Parathyroid adenoma (tissue), 2 donors: Measurements from ENCODE around the gene ABI3BP.

Experiments
- H2AFZ ChIP-seq: fragments of 300-600 bp; sonication (generic); one replicate; pipeline ENCODE4 v1.7.0; 2017; ENCODE audit warnings: antibody characterized with exemption, mild to moderate bottlenecking
- H3K27ac ChIP-seq: fragments of 300-600 bp; sonication (generic); one replicate; pipeline ENCODE4 v1.7.0; 2017
- H3K27me3 ChIP-seq: fragments of 300-600 bp; sonication (generic); one replicate; pipeline ENCODE4 v1.7.0; 2017; ENCODE audit warnings: low read length; ENCODE audit not compliant: control insufficient read depth, insufficient read depth
- H3K36me3 ChIP-seq: fragments of 300-600 bp; sonication (generic); one replicate; pipeline ENCODE4 v1.7.0; 2017; ENCODE audit warnings: low read length; ENCODE audit not compliant: control insufficient read depth, insufficient read depth
- H3K4me1 ChIP-seq: fragments of 300-600 bp; sonication (generic); one replicate; pipeline ENCODE4 v1.7.0; 2017; ENCODE audit warnings: control low read depth
- H3K4me2 ChIP-seq: fragments of 300-600 bp; sonication (generic); one replicate; pipeline ENCODE4 v1.7.0; 2017; ENCODE audit warnings: low read length
- H3K4me3 ChIP-seq: fragments of 300-600 bp; sonication (generic); one replicate; pipeline ENCODE4 v1.7.0; 2017; ENCODE audit warnings: low read depth, low read length
- H3K79me2 ChIP-seq: fragments of 300-600 bp; sonication (generic); one replicate; pipeline ENCODE4 v1.7.0; 2017; ENCODE audit warnings: control low read depth
- H3K9ac ChIP-seq: fragments of 300-600 bp; sonication (generic); one replicate; pipeline ENCODE4 v1.7.0; 2017; ENCODE audit warnings: mild to moderate bottlenecking
- H3K9me3 ChIP-seq: fragments of 300-600 bp; sonication (generic); one replicate; pipeline ENCODE4 v1.7.0; 2017; ENCODE audit warnings: low read length; ENCODE audit not compliant: control insufficient read depth
- CTCF ChIP-seq: fragments of 300-600 bp; sonication (generic); IDR thresholded peaks from one replicate; pipeline ENCODE4 v1.7.0; 2017; ENCODE audit warnings: antibody characterized with exemption, mild to moderate bottlenecking
- donor health status: primary hyperparathyroidism.

Gene ABI3BP

GRCh38 chr3:100703865-100704264, 289.4 kb downstream of the ABI3BP start:
- Histone ChIP-seq H2AFZ (no peak overlapping the region), H3K27me3 (no peaks in the 10 kb centered on the region), H3K4me3 (no peak overlapping the region), H3K79me2 (no peaks in the 10 kb centered on the region), H3K4me1 (no peaks in the 10 kb centered on the region), H3K36me3 (no peaks in the 10 kb centered on the region), H3K4me2 (no peak overlapping the region), H3K9me3 (no peaks in the 10 kb centered on the region), H3K27ac (no peak overlapping the region), H3K9ac (no peak overlapping the region)
- no peak for TF ChIP-seq CTCF

GRCh38 chr3:100702980-100703345, 290.3 kb downstream of the ABI3BP start:
- no peak overlapping the region for H3K9ac ChIP-seq
- H3K4me1 ChIP-seq: no peaks in the 10 kb centered on the region
- TF ChIP-seq CTCF: no peak
- H3K9me3 ChIP-seq: no peaks in the 10 kb centered on the region
- H3K36me3 ChIP-seq: no peaks in the 10 kb centered on the region
- no peak overlapping the region for H2AFZ ChIP-seq
- H3K4me2 ChIP-seq: no peak overlapping the region
- no peak overlapping the region for H3K27ac ChIP-seq
- no peaks in the 10 kb centered on the region for H3K79me2 ChIP-seq
- H3K4me3 ChIP-seq: no peak overlapping the region
- H3K27me3 ChIP-seq: no peaks in the 10 kb centered on the region

GRCh38 chr3:100702082-100702979, 290.9 kb downstream of the ABI3BP start:
- Histone ChIP-seq H2AFZ (no peak overlapping the region), H3K27me3 (no peaks in the 10 kb centered on the region), H3K4me3 (no peak overlapping the region), H3K27ac (no peak overlapping the region), H3K9me3 (no peaks in the 10 kb centered on the region), H3K79me2 (no peaks in the 10 kb centered on the region), H3K4me2 (no peak overlapping the region), H3K9ac (no peak overlapping the region), H3K4me1 (no peaks in the 10 kb centered on the region), H3K36me3 (no peaks in the 10 kb centered on the region)
- TF ChIP-seq CTCF: no peak

- no peaks in the 10 kb centered on the region for H3K36me3 ChIP-seq
- no peak overlapping the region for H3K4me3 ChIP-seq
- no peaks in the 10 kb centered on the region for H3K79me2 ChIP-seq
- no peaks in the 10 kb centered on the region for H3K4me1 ChIP-seq
- H3K9me3 ChIP-seq: no peaks in the 10 kb centered on the region
- no peak overlapping the region for H2AFZ ChIP-seq
- no peak for TF ChIP-seq CTCF
- H3K27ac ChIP-seq: no peak overlapping the region
- no peak overlapping the region for H3K4me2 ChIP-seq
- no peaks in the 10 kb centered on the region for H3K27me3 ChIP-seq
- H3K9ac ChIP-seq: no peak overlapping the region
These were observed 292.5 kb downstream of the ABI3BP start for GRCh38 chr3:100700708-100701107.
